Activated T-cell treated with anti-CD3 and anti-CD28 coated beads for 1 hour (primary cell): ENCODE measurements around the gene TSPAN6.

Experiments
- DNase-seq: peaks from one replicate; pipeline ENCODE4 v3.0.0-alpha.2; 2020; ENCODE audit warnings: low read depth

The TSPAN6 gene, protein sequence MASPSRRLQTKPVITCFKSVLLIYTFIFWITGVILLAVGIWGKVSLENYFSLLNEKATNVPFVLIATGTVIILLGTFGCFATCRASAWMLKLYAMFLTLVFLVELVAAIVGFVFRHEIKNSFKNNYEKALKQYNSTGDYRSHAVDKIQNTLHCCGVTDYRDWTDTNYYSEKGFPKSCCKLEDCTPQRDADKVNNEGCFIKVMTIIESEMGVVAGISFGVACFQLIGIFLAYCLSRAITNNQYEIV

DNA sequence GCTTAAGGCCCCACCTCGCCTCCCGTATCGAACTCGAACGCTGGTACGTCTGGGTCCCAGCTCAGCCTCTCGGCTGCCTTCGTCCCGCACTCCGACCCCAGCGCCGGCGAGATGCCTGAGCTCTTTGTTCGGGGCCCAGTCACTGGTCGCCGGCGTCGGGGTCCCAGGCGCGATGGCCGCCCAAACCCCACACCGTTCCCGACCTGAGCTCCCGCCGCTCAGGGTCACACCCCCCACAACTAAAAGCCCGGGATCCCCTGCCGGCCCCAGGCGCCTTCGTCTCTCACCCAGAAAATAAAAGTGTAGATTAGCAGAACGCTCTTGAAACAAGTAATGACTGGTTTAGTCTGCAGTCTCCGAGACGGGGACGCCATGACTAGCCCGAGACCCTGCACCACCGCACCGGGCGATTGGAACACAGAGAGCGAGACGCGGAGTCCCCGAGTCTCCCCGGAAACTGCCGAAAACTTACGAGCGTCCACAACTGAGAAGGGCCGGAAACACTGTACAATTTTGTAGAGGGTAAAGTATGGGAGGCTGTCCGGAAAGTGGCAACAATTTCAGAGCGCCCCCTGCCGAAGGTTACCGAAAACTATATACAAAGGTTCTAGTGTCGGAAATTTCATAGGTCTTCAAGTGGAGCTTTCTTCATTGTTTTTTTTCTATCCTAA is at the start of gene TSPAN6:
TSPAN6 (minus strand) TSS at position 486 of the 671 bp plus-strand sequence; CDS start at position 374, 112 bp downstream.
- DNase-seq, result peak; percentile 65

DNA sequence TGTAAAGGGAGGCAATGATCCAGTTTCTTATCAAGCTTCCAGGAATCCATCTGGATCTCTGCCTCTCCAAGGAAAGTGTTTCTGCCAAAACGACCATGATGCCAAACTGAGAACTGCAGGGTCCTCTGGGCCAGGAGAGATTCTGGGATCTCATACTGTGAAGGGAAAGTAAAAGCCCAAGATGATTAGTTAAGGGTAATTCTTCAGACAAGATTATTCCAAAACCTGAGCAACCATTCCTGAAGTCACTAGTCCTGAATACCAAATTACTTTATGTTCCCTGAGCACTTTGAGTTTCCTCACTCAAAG is 49.3 kb upstream of the TSPAN6 start:
- no peak for DNase-seq

DNA sequence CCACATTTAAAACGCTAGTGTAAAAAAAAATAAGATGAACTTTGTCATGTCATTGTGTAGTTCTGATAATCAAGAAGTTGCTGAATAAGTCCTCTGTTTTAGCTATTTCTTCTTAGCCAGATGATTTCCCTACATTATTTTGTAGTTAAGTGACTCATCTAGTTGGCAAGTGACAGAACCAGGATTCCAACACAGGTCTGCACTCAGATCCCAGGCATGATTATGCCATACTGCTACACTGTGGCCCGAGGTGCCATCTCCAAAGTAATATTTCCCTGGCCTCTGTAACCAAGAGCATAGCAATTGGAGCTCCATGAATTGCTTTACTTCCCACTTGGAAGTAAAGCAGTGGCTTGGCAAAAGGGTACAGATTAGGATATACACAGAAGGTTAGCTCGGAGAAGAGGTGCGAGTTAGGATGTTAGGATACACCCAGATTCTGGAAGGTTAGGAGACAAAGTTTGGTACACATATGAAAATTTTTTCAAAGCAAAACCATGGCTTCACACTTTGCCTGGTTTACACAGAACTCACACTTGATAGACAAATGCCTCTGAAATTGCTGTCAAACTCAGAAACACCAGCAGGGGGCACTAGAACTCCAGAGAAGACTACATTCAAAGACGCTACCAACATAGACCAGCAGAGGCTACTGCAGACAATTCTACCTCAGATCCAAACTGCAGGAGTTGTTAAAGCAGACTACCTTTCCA is 48.8 kb upstream of the TSPAN6 start:
- peak; percentile 39 for DNase-seq

DNA sequence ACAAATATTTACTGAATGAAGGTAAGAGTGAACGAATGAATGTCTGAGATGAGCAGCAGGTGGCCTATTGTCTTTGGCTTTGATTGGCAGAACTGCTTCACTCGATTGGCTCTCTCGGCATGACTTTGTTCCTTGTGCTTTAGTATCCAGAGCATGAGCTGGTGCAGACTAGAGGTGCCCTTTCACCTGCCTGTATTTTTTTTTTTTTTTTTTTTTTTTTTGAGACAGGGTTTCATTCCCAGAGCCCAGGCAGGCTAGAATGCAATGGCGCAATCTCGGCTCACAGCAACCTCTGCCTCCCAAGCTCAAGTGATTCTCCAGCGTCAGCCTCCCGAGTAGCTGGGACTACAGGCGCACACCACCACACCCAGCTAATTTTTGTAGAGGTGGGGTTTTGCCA is 46.3 kb upstream of the TSPAN6 start:
- DNase-seq, result no peak

DNA sequence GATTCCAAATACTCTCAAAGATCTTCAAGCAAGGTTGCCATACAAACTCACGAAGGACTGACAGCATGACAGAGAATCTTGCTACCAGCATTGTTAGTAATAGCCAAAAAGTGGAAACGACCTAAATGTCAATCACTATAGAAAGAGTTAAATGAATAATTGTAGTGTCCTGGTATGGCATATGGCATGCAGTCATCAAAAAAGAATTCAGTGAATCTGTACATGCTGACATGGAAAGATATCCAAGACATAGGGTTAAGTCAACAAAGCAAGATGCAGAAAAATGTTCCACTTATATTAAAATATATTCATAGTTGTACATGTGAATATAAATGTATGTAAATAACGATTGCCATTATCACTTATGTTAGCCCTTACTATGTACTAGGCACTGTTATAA is 45.0 kb upstream of the TSPAN6 start:
- DNase-seq, result no peak

DNA sequence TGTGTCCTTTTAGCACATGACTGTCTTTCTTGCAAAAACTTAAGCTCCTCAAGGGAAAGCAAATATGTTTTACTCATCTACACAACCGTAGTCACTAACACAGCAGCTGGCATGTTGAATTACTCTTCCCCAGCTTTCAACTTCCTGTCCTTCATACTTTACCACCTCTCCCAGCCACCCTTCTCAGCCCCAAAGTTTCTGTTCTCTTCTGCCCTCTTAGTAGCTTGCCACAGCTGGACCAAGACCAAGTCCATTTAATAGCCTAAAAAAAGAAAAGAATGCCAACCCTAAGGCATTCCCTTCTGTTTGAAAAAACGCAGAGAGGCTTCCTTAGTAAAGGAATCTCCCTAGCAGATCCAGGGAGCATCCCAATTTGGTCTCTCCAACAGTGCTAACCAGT is 44.1 kb upstream of the TSPAN6 start:
- DNase-seq, result no peak

DNA sequence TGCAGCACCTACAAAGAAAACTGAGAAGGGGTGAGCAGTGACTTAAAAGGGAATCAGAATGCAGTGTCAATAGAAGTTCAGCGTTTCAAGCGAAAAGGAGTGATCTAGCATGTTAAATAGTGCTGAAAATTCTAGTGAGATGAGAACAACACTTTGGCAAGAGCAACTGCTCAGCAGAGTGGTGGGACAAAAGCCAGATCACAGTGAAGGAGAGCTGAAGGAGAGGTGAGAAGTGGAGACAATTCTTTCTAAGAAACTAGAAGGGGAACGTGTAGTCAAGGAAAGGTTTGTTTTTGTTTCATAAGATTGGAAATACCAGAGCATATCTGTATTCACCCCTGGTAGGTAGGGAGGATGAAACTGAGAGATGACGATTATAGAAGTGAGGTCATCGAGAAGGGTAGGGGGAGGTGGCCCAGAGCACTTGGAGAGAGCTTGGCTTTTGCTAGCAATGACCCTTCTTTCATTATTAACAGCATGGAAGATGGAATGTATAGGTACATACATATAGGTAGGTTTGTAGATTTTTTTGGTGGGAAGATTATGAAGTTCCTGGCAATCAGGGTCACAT is 41.1 kb upstream of the TSPAN6 start:
- no peak for DNase-seq

DNA sequence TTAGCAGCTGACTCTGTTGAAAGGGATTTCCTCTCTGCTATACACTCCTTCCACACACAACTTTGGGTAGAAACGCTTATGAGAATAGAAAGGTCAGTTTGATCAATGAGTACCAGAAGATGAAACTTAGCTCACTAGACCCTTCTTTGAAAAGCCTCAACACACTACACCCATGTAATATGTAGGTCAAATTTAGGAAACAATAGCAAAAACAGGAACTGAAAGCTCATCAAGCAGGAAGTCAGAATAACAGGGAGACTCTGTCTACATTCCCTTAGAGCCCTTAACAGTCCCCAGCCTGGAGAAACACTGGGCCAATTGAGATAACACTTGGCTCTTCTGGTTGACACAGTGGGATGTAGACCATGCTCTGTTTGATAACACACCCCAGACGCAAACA is 38.1 kb upstream of the TSPAN6 start:
- no peak for DNase-seq

DNA sequence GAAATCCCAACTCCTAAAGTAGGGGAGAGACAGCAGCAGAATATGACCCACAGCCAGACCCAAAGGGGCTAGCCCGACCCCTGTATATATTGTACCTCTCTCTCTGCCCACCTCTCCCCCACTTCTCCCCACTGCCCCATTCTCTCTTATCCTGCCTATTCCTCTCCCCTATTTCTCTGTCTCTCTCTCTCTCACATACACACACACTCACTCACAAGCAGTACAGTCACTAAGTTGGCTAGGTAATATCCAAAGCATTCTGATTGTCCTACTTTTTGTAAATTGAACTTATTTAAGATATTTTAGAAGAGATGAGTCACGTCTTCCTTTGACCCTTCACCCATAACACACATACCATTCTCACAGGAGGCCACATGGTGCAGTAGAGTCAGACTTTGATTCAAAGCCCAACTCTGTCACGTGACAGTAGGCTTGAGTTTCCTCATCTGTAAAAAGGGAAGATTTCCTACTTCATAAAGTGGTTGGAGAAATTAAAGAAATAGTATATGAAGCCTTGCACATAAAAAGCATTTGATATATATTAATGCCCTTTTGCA is 36.9 kb upstream of the TSPAN6 start:
- DNase-seq, result no peak

DNA sequence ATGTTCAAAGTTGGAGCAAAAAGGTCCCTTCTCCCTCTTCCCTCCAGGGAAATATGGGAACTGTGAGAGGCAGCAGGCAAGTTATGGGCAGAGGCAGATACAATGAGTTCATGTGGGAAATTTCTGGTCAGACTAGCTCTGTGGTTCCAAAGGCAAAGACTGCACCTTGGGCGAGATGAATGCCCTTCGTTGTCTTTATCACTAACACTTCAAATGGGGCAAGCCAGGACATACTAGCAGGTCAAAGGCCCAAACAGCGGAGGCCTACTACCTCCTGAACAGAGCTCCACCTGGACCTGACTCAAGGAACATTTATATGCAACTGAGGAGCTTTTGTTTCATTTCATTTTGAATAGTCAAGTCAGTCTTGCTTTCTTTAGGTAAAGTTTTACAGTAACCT is 36.4 kb upstream of the TSPAN6 start:
- no peak for DNase-seq

DNA sequence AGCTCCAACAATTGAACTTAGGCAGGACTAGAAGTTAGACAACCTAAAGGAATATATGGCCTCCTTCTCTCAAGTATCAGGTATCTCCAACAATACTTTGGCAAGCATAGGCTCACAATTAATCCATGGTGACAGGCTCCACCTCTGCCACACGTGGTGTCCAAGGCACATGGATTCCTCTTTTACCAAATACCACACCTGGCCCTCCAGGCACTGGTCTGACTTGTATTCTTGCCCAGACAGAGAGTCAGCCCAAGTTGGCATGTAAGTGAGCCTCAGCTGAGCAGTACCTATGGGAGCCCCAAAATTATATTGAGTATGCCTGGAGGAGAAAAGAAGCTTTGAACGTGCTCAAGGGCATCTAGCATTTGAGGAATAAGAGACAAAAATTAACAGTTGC is 27.0 kb upstream of the TSPAN6 start:
- DNase-seq, result no peak

DNA sequence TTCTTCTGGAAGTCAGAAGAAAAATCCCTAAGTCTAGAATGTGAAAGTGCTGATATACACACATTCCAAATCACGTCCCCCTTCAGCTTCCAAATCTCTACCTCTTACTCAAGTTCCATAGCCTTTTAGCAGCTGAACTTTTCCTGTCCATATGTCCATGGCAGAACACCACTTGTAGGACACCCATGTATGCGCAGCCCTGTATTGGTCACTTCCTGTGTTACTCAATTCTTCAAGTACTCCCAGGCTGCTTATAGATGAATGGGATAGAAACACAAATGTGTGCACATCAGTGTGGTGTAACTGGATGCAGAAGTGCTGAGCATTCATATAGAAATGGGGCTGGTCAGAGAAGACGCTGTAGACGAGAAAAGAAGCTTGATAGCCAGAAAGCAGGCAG is 26.2 kb upstream of the TSPAN6 start:
- DNase-seq, result no peak

DNA sequence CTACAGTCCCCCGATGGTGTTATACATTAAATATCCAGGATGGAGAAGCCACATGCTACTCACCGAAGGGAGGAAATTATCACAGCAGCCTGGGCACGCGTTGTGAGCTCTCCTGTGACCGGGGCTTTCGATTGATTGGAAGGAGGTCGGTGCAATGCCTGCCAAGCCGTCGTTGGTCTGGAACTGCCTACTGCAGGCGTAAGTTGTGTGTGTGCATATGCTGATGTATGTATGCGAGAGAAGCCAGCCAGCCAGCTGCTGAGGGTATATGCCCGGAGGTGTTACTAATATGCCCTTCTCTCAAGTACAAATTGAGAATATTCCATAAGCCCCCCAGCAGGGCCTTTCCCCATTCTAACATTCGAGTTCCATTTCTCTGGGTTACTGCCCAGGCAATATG is 25.6 kb upstream of the TSPAN6 start:
- DNase-seq, result no peak

DNA sequence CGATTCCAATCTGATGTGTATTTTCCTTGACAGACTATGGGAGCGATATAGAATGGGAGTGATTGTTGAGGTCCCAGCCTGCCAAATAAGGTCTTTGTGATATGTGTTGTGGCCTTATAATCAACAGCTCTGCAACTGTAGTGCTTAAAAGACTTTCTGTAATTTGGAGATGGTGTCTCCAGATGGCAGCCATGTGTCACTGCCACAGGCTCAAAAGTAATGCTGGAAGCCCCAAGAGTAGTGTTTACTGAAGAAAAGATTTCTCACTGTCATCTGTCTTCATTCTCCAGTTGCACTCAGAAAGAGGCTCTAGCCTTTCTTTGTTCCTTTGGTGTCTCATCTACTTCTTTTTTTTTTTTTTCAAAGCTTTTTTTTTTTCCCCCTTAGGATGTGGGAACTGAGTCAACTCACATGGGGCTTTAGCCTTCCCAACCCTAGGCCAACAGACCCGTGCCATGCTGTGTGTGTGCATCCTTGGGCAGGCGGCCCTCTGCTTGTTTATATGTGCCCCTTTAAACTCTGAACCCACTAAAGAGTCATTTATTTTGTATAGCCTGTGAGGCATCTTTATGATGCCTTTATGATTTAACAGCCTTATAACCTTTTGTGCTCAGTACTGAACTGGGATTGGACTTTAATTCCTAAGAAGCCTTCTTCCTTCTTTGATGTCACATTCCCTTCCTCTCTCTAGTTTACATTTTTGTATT is 23.0 kb upstream of the TSPAN6 start:
- DNase-seq, result no peak

DNA sequence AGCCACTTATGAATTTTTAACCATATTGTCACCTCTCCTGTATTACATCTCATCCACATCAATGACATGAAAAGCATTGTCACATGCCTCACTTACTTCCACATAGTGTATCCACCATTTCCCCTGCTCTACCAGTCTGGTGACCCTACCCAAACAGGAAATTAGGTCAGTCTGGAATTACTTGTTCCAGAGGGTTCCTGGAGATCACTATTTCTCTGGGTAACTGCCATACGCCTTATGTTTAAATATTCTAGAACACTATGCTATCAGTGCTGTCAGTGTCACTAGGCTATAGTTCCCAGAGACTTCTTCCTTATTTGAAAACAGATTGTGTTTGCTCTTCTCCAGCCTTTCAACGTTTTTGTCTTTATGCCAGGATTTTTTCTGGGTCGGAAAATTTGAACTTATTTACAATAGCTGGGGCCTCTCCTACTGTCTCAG is 22.4 kb upstream of the TSPAN6 start:
- no peak for DNase-seq

DNA sequence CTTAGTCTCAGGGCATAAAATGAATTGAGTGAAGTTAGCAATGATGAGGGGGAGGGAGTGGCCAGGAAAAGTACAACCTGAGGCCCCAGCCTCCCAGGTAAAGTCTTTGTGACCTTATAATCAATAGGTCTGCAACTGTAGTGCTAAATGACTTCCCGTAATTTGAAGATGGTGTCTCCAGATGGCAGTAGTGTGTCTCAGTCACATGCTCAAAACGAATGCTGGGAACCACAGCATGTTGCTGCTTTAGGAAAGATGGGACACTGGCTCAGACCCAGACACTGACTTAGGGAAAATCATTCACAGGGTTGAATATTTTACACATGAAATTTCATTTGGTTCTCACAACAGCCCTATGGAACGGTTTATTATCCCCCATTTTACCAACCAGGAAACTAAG is 17.7 kb upstream of the TSPAN6 start:
- no peak for DNase-seq

DNA sequence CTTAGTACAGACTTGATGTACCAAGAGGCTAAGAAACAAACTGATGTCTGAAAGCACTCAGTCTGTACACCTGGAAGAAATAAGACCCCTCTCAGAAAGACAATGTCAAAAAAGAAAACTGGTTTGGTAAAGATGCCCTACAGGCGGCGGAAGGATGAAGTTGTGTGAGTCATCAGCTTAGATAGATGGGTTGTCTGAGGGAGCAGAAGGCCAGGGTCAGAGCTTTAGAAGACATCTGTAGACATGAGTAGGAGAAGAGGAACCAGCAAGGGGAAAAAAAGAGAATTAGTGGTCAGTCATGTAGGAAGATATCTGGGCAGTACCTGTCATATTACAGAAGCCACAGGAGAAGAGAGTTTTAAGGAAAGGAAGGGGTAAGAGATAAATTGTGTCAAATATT is 15.7 kb upstream of the TSPAN6 start:
- DNase-seq, result no peak

DNA sequence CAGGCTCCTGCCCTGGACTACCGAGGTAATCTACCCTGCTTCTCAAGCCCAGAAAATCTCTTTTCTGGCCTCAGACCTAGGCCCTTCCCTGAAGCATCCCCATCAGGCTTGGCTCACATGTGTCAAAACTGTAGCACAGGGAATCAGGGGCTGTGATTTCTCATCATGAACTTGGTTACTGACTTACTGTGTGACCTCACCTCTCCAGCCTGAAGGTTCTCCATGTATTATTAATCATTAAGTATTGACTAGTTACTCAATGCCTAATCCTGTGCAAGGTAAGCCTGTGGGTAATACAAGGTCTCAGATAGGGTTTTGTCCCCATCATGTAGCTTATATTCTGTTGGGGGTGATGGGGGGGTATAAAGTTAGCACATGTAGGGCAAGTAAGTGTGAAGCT is 14.2 kb upstream of the TSPAN6 start:
- DNase-seq, result no peak

DNA sequence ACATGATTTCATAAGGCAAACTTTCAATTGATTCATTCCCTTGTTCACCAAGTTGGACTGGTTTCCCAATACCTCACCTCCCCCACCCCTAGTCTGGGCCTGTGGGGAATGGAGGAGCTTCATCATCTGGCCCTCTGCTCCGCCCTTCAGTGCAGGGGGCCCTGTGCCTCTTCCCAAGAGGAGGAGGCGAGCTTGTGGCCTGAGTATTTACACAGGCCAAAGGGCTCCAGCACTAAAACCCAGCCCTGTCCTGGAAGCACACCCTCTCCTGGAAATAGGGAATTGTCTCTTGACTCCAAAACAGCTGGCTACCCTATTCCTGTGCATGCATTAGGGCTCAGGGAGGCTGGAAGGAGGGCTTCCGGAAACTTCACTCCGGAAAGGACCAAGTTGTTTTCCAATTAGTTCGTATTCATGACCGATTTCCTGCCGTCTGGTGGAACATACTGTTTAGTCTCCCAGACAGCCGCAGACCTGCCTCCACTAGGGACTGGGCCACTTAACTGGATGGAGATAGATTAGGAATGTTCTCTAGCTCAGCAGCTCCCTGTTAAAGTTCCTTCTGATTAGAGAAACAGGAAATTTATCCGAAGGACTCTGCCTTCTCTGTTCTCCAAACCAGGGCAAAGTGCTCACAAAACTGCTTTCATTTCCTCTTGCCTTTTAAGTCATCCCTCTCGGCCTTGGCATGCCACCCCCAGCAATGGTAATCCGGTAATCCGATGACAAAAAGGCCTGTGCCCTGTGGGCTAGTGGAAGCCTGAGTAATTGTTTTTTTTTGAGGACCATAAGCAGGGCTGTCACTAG is 13.1 kb upstream of the TSPAN6 start:
- DNase-seq, result no peak

DNA sequence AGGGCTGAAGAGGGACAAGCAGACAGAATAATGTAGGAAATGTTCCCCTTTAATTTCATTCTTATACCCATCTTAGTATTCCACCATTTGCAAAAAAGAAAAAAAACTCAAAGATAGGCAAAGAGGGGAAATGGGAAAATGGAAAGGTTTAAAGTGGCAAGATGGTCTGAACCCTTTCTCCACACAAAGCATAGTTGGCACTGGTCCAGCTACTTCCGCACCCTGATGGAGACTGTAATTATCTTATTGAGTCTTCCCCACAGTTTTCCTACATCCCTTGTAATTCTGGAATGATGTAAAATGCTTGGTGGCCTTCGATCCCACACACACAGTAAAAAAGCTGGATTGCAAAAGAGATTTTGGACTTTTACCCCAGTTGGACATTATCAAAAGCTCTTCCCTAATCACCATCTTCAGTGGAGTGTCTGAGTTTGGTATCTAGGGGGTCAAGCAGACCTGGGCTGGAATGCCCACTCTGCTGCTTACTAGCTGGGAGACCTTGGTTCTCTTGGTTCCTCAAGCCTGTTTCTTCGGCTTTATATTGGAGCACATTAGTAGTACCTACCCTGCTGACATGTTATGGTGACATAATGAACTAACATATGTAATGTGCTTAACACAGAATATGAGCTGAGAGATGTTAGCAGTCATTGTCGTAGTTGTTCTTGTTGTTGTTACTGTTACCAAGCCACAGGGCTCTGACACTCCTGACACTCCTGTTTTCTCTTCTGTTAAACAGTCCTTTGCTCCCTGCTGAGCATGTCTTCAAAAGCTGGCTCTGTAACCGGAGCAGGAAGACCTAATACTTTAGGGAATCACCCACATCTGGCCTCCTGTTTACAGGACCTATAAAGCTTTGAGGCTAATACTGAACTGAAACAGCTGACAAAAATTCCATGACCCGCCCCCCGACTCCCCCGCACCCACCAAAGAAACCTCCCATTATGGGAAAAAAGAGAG is 12.1 kb upstream of the TSPAN6 start:
- no peak for DNase-seq
